ENCODE data around the gene DDRGK1. TPM values are rescaled to one million over a fixed set of nuclear protein-coding genes. Genes with fewer than 3 reads are reported as not detected.

DDRGK1 gene
- total and polyA plus RNA-seq, 2 of the 8 experiments (the other 6 are each of a cell fraction or from before 2014, with no cell fraction given), result 29.4 to 42.0 TPM

DNA sequence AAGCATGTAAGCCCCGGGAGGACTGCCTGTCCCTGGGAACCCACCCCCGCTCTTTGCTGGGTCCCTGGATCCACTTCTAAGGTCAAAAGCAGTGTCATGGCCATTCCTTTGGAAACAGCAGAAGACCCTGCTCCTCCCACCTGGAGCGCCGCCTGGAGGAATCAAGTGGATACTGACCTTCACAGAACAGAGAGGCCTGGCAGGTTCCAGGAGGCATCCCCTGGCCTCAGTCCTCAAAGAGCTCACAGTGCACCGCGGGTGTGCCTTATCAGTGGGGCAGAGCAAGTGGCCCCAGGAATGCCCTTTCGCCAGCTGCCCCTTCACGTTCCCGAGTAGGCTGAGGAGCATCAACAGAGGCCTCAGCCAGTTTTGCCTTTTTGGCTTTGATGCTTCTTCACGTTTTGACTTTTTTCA is 45.6 kb upstream of the DDRGK1 start:
- POLR2A ChIA-PET (ENCODE audit: partially characterized antibody), result interaction anchor here (0.9 to 4.0 kb wide), 3 partner anchors 11 to 28 kb away, joined by 3 to 46 read pairs (median 19); partner anchors contain the start of gene SLC4A11
- H3K56ac ChIP-seq (replicated peaks; ENCODE audit: insufficient read length, low read depth, low read length), result no peak overlapping the region
- H3K4me3 ChIP-seq (ENCODE audit: extremely low read depth in 1 of 4, insufficient read depth in 2 of 4, low read depth in 3 of 4, low read length in 4 of 4), result no peak overlapping the region
- H4K91ac ChIP-seq (replicated peaks; ENCODE audit: insufficient read length, low read length), result no peak overlapping the region
- H3K14ac ChIP-seq (ENCODE audit: insufficient read length), result no peak overlapping the region
- DNase-seq (ENCODE audit: low read depth in 1 of 2, low spot score in 2 of 2), result peak in 1 of 2 experiments; percentile 86
- H3K27ac ChIP-seq (ENCODE audit: low read depth, low read length), result no peak overlapping the region
- H2BK20ac ChIP-seq (ENCODE audit: low read length), result no peak overlapping the region
- H2BK120ac ChIP-seq (replicated peaks; ENCODE audit: low read depth, low read length), result no peak overlapping the region
- no peak overlapping the region for H2BK15ac ChIP-seq (ENCODE audit: low read length)
- no peaks in the 10 kb centered on the region for H3K9me3 ChIP-seq (ENCODE audit: insufficient read depth in 2 of 2, low read depth in 1 of 2, low read length in 1 of 2)
- H4K5ac ChIP-seq (ENCODE audit: insufficient read length, low read depth, low read length), result no peak overlapping the region
- 0 out of 8 replicates have a peak, but pooled peaks cover 0 to 3% (median 0%) of the 10 kb centered on the region in 4 experiments for H3K36me3 ChIP-seq (ENCODE audit: control insufficient read depth in 2 of 4, insufficient read depth in 4 of 4, low read length in 3 of 4)
- H3K9ac ChIP-seq (replicated peaks in 1 of 4; ENCODE audit: extremely low read depth in 1 of 4, low read depth in 3 of 4, low read length in 3 of 4), result no peak overlapping the region
- H3K4me2 ChIP-seq (ENCODE audit: insufficient read depth in 1 of 2, low read depth in 2 of 2, low read length in 2 of 2), result no peak overlapping the region
- no peak overlapping the region for H3K23ac ChIP-seq (ENCODE audit: insufficient read length)
- peaks cover 0 to 5% (median 1%) of the 10 kb centered on the region in 4 experiments; a peak in 3 of 7 replicates for H3K4me1 ChIP-seq (replicated peaks in 1 of 4; ENCODE audit: control insufficient read depth in 3 of 4, insufficient read depth in 4 of 4, low read length in 3 of 4)
- CTCF ChIA-PET (ENCODE audit: partially characterized antibody), result interaction anchor here (0.6 to 10.5 kb wide), 32 partner anchors 9 to 357 kb away, joined by 3 to 158 read pairs (median 5); partner anchors contain the start of genes ITPA and SLC4A11
- no peaks in the 10 kb centered on the region for H3K79me1 ChIP-seq (ENCODE audit: low read depth, low read length)
- no peak overlapping the region for H2AFZ ChIP-seq (ENCODE audit: low read length)
- H2BK5ac ChIP-seq (ENCODE audit: low read depth, low read length), result no peak overlapping the region
- no peak overlapping the region for H3K18ac ChIP-seq (ENCODE audit: extremely low read depth, low read length)
- H3K79me2 ChIP-seq (ENCODE audit: control insufficient read depth in 1 of 2, insufficient read depth in 2 of 2, low read length in 2 of 2), result no peaks in the 10 kb centered on the region
- H4K8ac ChIP-seq (ENCODE audit: extremely low read depth, insufficient read depth, low read length), result no peak overlapping the region
- H2AK5ac ChIP-seq (ENCODE audit: low read depth, low read length), result no peak overlapping the region
- H3K27me3 ChIP-seq (replicated peaks in 1 of 4; ENCODE audit: control insufficient read depth in 3 of 4, extremely low read depth in 1 of 4, insufficient read depth in 3 of 4, low read length in 3 of 4), result peaks cover 0 to 24% (median 18%) of the 10 kb centered on the region in 4 experiments; a peak in 6 of 7 replicates
- no peak overlapping the region for H3K4ac ChIP-seq (replicated peaks; ENCODE audit: insufficient read length, low read depth, low read length)
- peak; percentile 84 for FAIRE-seq
- 23% methylated on average over 10 of the region's 10 CpGs; no CpG with 5 or more reads in 1 of the 2 experiments for WGBS, 2 experiments (ENCODE audit: extremely low coverage in 1 of 2, insufficient coverage in 1 of 2, insufficient read length in 1 of 2, insufficient replicate concordance in 2 of 2, low coverage in 1 of 2, low lambda C conversion rate in 2 of 2, missing lambda C conversion rate in 1 of 2)
- no peak overlapping the region; the same call in 1 of the 2 replicates for H2BK12ac ChIP-seq (ENCODE audit: low read depth, low read length)
- peaks cover 0 to 3% of the 10 kb centered on the region in 2 experiments for H4K20me1 ChIP-seq (replicated peaks in 1 of 2; ENCODE audit: control insufficient read depth in 1 of 2, insufficient read depth in 2 of 2, low read length in 2 of 2)
- peaks cover 4% of the 10 kb centered on the region; the same call in 1 of the 2 replicates for H3K23me2 ChIP-seq (ENCODE audit: low read depth, low read length)
- TF ChIP-seq NANOG (IDR thresholded peaks at IDR 0.05; ENCODE audit: insufficient read depth, low read depth, low read length, poor library complexity, severe bottlenecking) (no peak), CREB1 (IDR thresholded peaks at IDR 0.05) (no peak), RAD21 (IDR thresholded peaks at IDR 0.05 in 1 of 2, conservative IDR thresholded peaks at IDR 0.05 in 1 of 2; ENCODE audit: low read depth in 2 of 2, low read length in 2 of 2) (peak; percentile 68 to 83)
